H7 (cell line): ENCODE measurements around the gene PPP4C. TPM values are rescaled to one million over a fixed set of nuclear protein-coding genes. Genes with fewer than 3 reads are reported as not detected.

Source experiments
- total RNA-seq: library from RNA; depleted of rRNA; stranded (reverse); fragments of >200 nt; shearing (Covaris generic); gene quantifications from 2 replicates; pipeline ENCODE4 v1.2.3, GENCODE V29; 2014; rRNA removed

The PPP4C gene
- total RNA-seq, 1 experiment from 2014 or later = 256 TPM

Other genes starting within 250 kb of the PPP4C start
- 91.3 and 97.6 TPM in 2 replicates for gene CDIPT, start 212.8 kb upstream of the PPP4C start, total RNA-seq
- 47.3 and 59.0 TPM in 2 replicates for gene SEZ6L2, start 176.4 kb upstream of the PPP4C start, total RNA-seq
- 24.4 and 24.6 TPM in 2 replicates for gene ASPHD1, start 175.5 kb upstream of the PPP4C start, total RNA-seq
- gene KCTD13, start 149.8 kb upstream of the PPP4C start, total RNA-seq = 8.3 and 9.1 TPM in 2 replicates
- gene TMEM219, start 113.9 kb upstream of the PPP4C start, total RNA-seq = 88.0 and 97.6 TPM in 2 replicates
- gene TAOK2, start 102.1 kb upstream of the PPP4C start, total RNA-seq = 39.9 and 41.3 TPM in 2 replicates
- gene HIRIP3, start 80.4 kb upstream of the PPP4C start, total RNA-seq = 19.0 and 20.5 TPM in 2 replicates
- 58.7 and 91.9 TPM in 2 replicates for gene INO80E, start 79.8 kb upstream of the PPP4C start, total RNA-seq
- gene DOC2A, start 65.0 kb upstream of the PPP4C start, total RNA-seq = 4.1 and 5.3 TPM in 2 replicates
- gene C16orf92, start 52.8 kb upstream of the PPP4C start, total RNA-seq = not detected in 2 replicates
- 3.0 and 5.5 TPM in 2 replicates for gene TLCD3B, start 44.7 kb upstream of the PPP4C start, total RNA-seq
- gene ALDOA, start 10.2 kb upstream of the PPP4C start, total RNA-seq = 1,524 and 1,553 TPM in 2 replicates
- gene TBX6, start 15.9 kb downstream of the PPP4C start, total RNA-seq = 2.9 and 4.6 TPM in 2 replicates
- 22.8 and 26.9 TPM in 2 replicates for gene YPEL3, start 20.2 kb downstream of the PPP4C start, total RNA-seq
- 0.31 and 1.8 TPM in 2 replicates for gene GDPD3, start 37.5 kb downstream of the PPP4C start, total RNA-seq
- gene MAPK3, start 47.2 kb downstream of the PPP4C start, total RNA-seq = 35.0 and 37.2 TPM in 2 replicates
- gene CORO1A, start 107.6 kb downstream of the PPP4C start, total RNA-seq = 5.8 and 5.9 TPM in 2 replicates
- gene BOLA2B, start 117.7 kb downstream of the PPP4C start, total RNA-seq = 31.2 and 63.1 TPM in 2 replicates
- gene SLX1A, start 117.9 kb downstream of the PPP4C start, total RNA-seq = 81.0 and 83.6 TPM in 2 replicates
- gene SULT1A3, start 123.3 kb downstream of the PPP4C start, total RNA-seq = 4.2 and 6.5 TPM in 2 replicates
- gene NPIPB13, start 172.5 kb downstream of the PPP4C start, total RNA-seq = 1.0 TPM in 1 of 2 replicates, not detected in the other